GM18873 (cell line): ENCODE data around the gene MYO6.

Source experiments
- ATAC-seq: cut with Tn5 transposase; IDR thresholded peaks from one replicate; pipeline ENCODE4 v1.9.1; 2021; ENCODE audit warnings: mild to moderate bottlenecking, moderate library complexity, moderate number of reproducible peaks; ENCODE audit not compliant: unreplicated experiment, low FRiP score

The MYO6 gene

GRCh38 chr6:75761489-75761888 lies 12.4 kb downstream of the MYO6 start:
- ATAC-seq: no peak

GRCh38 chr6:75762063-75762462 lies 13.0 kb downstream of the MYO6 start:
- ATAC-seq: no peak

GRCh38 chr6:75766387-75766786 lies 17.3 kb downstream of the MYO6 start:
- ATAC-seq: no peak

GRCh38 chr6:75770844-75771243 lies 21.8 kb downstream of the MYO6 start:
- ATAC-seq: no peak

GRCh38 chr6:75775219-75775618 lies 26.2 kb downstream of the MYO6 start:
- ATAC-seq: no peak

GRCh38 chr6:75776461-75776860 lies 27.4 kb downstream of the MYO6 start:
- ATAC-seq: no peak

GRCh38 chr6:75778757-75779156 lies 29.7 kb downstream of the MYO6 start:
- ATAC-seq: no peak

GRCh38 chr6:75786152-75786551 lies 37.1 kb downstream of the MYO6 start:
- ATAC-seq: no peak

- no peak for ATAC-seq
These were observed 39.9 kb downstream of the MYO6 start for GRCh38 chr6:75788894-75789293.

GRCh38 chr6:75791881-75792280 lies 42.8 kb downstream of the MYO6 start:
- ATAC-seq: no peak

GRCh38 chr6:75794351-75794846 lies 45.4 kb downstream of the MYO6 start:
- ATAC-seq: no peak

- ATAC-seq: no peak
These were observed 46.1 kb downstream of the MYO6 start for GRCh38 chr6:75794954-75795739.

- no peak for ATAC-seq
These were observed 47.7 kb downstream of the MYO6 start for GRCh38 chr6:75796723-75797122.

GRCh38 chr6:75800133-75800532 lies 51.1 kb downstream of the MYO6 start:
- no peak for ATAC-seq

GRCh38 chr6:75800708-75801505 lies 51.9 kb downstream of the MYO6 start:
- no peak for ATAC-seq

- no peak for ATAC-seq
These were observed 53.3 kb downstream of the MYO6 start for GRCh38 chr6:75802366-75802765.

- ATAC-seq: no peak
These were observed 59.5 kb downstream of the MYO6 start for GRCh38 chr6:75808507-75808906.

- no peak for ATAC-seq
These were observed 63.5 kb downstream of the MYO6 start for GRCh38 chr6:75812560-75812959.

- no peak for ATAC-seq
These were observed 64.6 kb downstream of the MYO6 start for GRCh38 chr6:75813476-75814250.

- ATAC-seq: no peak
These were observed 66.7 kb downstream of the MYO6 start for GRCh38 chr6:75815756-75816155.
